K562 (cell line): ENCODE results near the gene SCAMP1. TPM values are rescaled to one million over a fixed set of nuclear protein-coding genes. Genes with fewer than 3 reads are reported as not detected.

Experiments
- ATAC-seq: fragments of 200-7000 bp; cut with Tn5 transposase; 3 replicates; pipeline ENCODE4 v1.9.1; 2020; ENCODE audit warnings: moderate library complexity
- BruUV-seq: library from RNA; stranded (reverse); fragments of 400-500 nt; replicated peaks from 2 replicates; lab custom pipeline; 2021; lab: Mats Ljungman, UMichigan
- CTCF ChIA-PET: fragments of 300-600 bp; formaldehyde crosslinking; extraction: SDS; loops from one replicate; lab custom pipeline; 2021; ENCODE audit warnings: low intra/inter-chr PET ratio; lab: Yijun Ruan, JAX
- POLR2A ChIA-PET: fragments of 300-600, 350-650 bp; sonication (Branson Sonifier 250); formaldehyde crosslinking; extraction: SDS; loops from one replicate; lab custom pipeline; 2021; ENCODE audit warnings: antibody characterized with exemption, inconsistent platforms; lab: Yijun Ruan, JAX
- DNase-seq, 4 experiments: peaks; one replicate each; pipeline versions ENCODE4 v3.0.0 to v3.0.0-alpha.2; 2011 to 2018; ENCODE audit warnings: low spot score in 3 of 4, mixed read lengths in 3 of 4; ENCODE audit errors: extremely low read depth in 1 of 4
- FAIRE-seq: peaks from 2 replicates; lab custom pipeline; 2011; peaks lifted over from hg19 to GRCh38; lab: Jason Lieb, UNC
- H2AFZ ChIP-seq: 2 replicates; pipeline ENCODE4 v1.6.0; 2011; ENCODE audit warnings: low read depth, low read length, control low read depth, inconsistent platforms
- H3K27ac ChIP-seq: fragments of 200-600 bp; 3 replicates; pipeline ENCODE4 v1.8.0; 2011; ENCODE audit warnings: low read depth, mild to moderate bottlenecking, control low read depth, inconsistent platforms, low read length, moderate library complexity, mixed read lengths; ENCODE audit errors: extremely low read depth
- H3K27me3 ChIP-seq, 2 experiments: fragments of 300-600 bp in 1 of 2; 2 replicates in 1 of 2; 3 replicates in 1 of 2; pipeline versions ENCODE4 v1.6.0 to v1.8.0; 2011; ENCODE audit warnings: inconsistent platforms in 2 of 2, low read length in 2 of 2, mild to moderate bottlenecking in 1 of 2, mixed read lengths in 1 of 2, moderate library complexity in 1 of 2; ENCODE audit not compliant: control insufficient read depth in 2 of 2, insufficient read depth in 2 of 2
- H3K36me3 ChIP-seq: fragments of 300-600 bp; 3 replicates; pipeline ENCODE4 v1.8.0; 2011; ENCODE audit warnings: mild to moderate bottlenecking, low read length, inconsistent platforms; ENCODE audit not compliant: control insufficient read depth, insufficient read depth
- H3K4me1 ChIP-seq, 2 experiments: fragments of 200-600 bp in 1 of 2; replicated peaks in 1 of 2; 2 replicates in 1 of 2; 3 replicates in 1 of 2; pipeline versions ENCODE4 v1.5.1 to v1.8.0; 2011; ENCODE audit warnings: inconsistent platforms in 2 of 2, low read length in 2 of 2, mild to moderate bottlenecking in 1 of 2, mixed read lengths in 1 of 2, moderate library complexity in 1 of 2; ENCODE audit not compliant: control insufficient read depth in 2 of 2, insufficient read depth in 2 of 2
- H3K4me2 ChIP-seq: 2 replicates; pipeline ENCODE4 v1.6.1; 2011; ENCODE audit warnings: low read length, control low read depth, inconsistent platforms, mixed read lengths; ENCODE audit not compliant: insufficient read depth
- H3K4me3 ChIP-seq: fragments of 200-600 bp; sonication (generic), shearing (Covaris generic); 2 replicates; pipeline ENCODE4 v1.5.1; 2016; ENCODE audit warnings: control low read depth, inconsistent platforms
- H3K79me2 ChIP-seq: fragments of 200-600 bp; 3 replicates; pipeline ENCODE4 v1.8.0; 2011; ENCODE audit warnings: low read length, inconsistent platforms; ENCODE audit not compliant: control insufficient read depth, insufficient read depth
- H3K9ac ChIP-seq, 2 experiments: 2 replicates each; pipeline versions ENCODE4 v1.6.0 to v1.6.1; 2011; ENCODE audit warnings: low read depth in 2 of 2, low read length in 2 of 2, control low read depth in 1 of 2, inconsistent platforms in 1 of 2, mild to moderate bottlenecking in 1 of 2, mixed read lengths in 1 of 2; ENCODE audit not compliant: insufficient read depth in 1 of 2
- H3K9me1 ChIP-seq: one replicate; pipeline ENCODE4 v1.6.0; 2011; ENCODE audit warnings: inconsistent platforms, mild to moderate bottlenecking, low read length, moderate library complexity; ENCODE audit not compliant: control insufficient read depth, insufficient read depth
- H3K9me3 ChIP-seq: replicated peaks from 2 replicates; pipeline ENCODE4 v1.5.1; 2011; ENCODE audit warnings: low read depth, low read length, inconsistent platforms; ENCODE audit not compliant: control insufficient read depth, insufficient read depth
- H4K20me1 ChIP-seq: replicated peaks from 2 replicates; pipeline ENCODE4 v1.6.1; 2011; ENCODE audit warnings: low read length, inconsistent platforms, mixed read lengths; ENCODE audit not compliant: control insufficient read depth, insufficient read depth
- ETV1 ChIP-seq: fragments of 450-650 bp; conservative IDR thresholded peaks from 2 replicates; pipeline ENCODE4 v1.6.1; 2016; ENCODE audit warnings: missing genetic modification characterization, control low read depth, low read depth, missing compliant biosample characterization
- FOXA1 ChIP-seq: fragments of 450-650 bp; IDR thresholded peaks from 2 replicates; pipeline ENCODE4 v1.6.1; 2016; ENCODE audit warnings: mild to moderate bottlenecking, borderline replicate concordance
- KAT7 ChIP-seq: sonication (generic); formaldehyde crosslinking; IDR thresholded peaks from 2 replicates; pipeline ENCODE4 v1.8.0; 2022; ENCODE audit warnings: missing genetic modification reagents, mild to moderate bottlenecking, borderline replicate concordance
- MAFK ChIP-seq: IDR thresholded peaks from 2 replicates; pipeline ENCODE4 v1.6.1; 2011; ENCODE audit warnings: low read length, improper control_type of control experiment
- MEF2A ChIP-seq: IDR thresholded peaks from 2 replicates; pipeline ENCODE4 v1.6.1; 2011; ENCODE audit warnings: low read depth, mild to moderate bottlenecking, low read length, moderate library complexity; ENCODE audit not compliant: control insufficient read depth
- MTA3 ChIP-seq: fragments of 450-650 bp; formaldehyde crosslinking; IDR thresholded peaks from 2 replicates; pipeline ENCODE4 v1.6.1; 2017; ENCODE audit warnings: mild to moderate bottlenecking, borderline replicate concordance
- NBN ChIP-seq: fragments of 450-650 bp; IDR thresholded peaks from 2 replicates; pipeline ENCODE4 v1.6.1; 2016; ENCODE audit warnings: low read depth, mild to moderate bottlenecking
- NELFE ChIP-seq: IDR thresholded peaks from 2 replicates; pipeline ENCODE4 v1.6.1; 2011; ENCODE audit warnings: mild to moderate bottlenecking; ENCODE audit not compliant: insufficient read depth, insufficient read length
- NFE2L1 ChIP-seq: fragments of 450-650 bp; IDR thresholded peaks from 2 replicates; pipeline ENCODE4 v1.6.1; 2016; ENCODE audit warnings: missing genetic modification characterization, low read depth, mild to moderate bottlenecking, missing compliant biosample characterization, moderate library complexity, borderline replicate concordance
- RBFOX2 ChIP-seq: fragments of 200-400 bp; formaldehyde crosslinking; IDR thresholded peaks from 2 replicates; pipeline ENCODE4 v1.6.1; 2017; ENCODE audit warnings: low read depth, mild to moderate bottlenecking, low read length, moderate library complexity
- ZNF274 ChIP-seq: IDR thresholded peaks from 2 replicates; pipeline ENCODE4 v1.6.1; 2011; ENCODE audit warnings: low read depth, mild to moderate bottlenecking, low read length, moderate library complexity, borderline replicate concordance
- ZNF431 ChIP-seq: sonication (generic); formaldehyde crosslinking; IDR thresholded peaks from 2 replicates; pipeline ENCODE4 v1.8.0; 2022; ENCODE audit warnings: mild to moderate bottlenecking, missing genetic modification reagents
- WGBS: fragments of 100-300 bp; shearing (Covaris generic); methylation state at CpG from one replicate; pipeline ENCODE4 v1.1.6; 2016; ENCODE audit warnings: low coverage, mixed read lengths; ENCODE audit not compliant: insufficient coverage; ENCODE audit errors: missing lambda C conversion rate; 5-methylcytosine and 5-hydroxymethylcytosine counted together
- in situ Hi-C: fragments of 300-500 bp; cut with MboI; formaldehyde crosslinking; loops from 4 replicates; pipeline ENCODE4 v1.15.0; 2018; ENCODE audit warnings: inconsistent platforms, mixed read lengths
- intact Hi-C: fragments of 100-400 bp; cut with micrococcal nuclease; formaldehyde crosslinking; loops from 2 replicates; pipeline ENCODE4 v1.14.2; 2022
- polyA plus RNA-seq, 8 experiments: library from polyadenylated mRNA; depleted of rRNA in 4 of 8; stranded (reverse) in 5 of 8; unstranded in 3 of 8; fragments of >200 nt; fragmentation: Nextera tagmentation in 2 of 8; fragmentation: Illumina TruSeq in 1 of 8; extraction: Ambion mirVana in 2 of 8; extraction: Trizol in 1 of 8; gene quantifications; 2 replicates each; pipeline versions ENCODE4 v1.2.1 to v1.2.3, GENCODE V29; 2011 to 2014; ENCODE audit warnings: inconsistent platforms in 1 of 8, missing spikeins in 1 of 8
- total RNA-seq, 7 experiments: library from RNA; depleted of rRNA in 6 of 7; stranded (reverse); fragments of >200 nt in 6 of 7; fragmentation: Illumina TruSeq in 2 of 7; extraction: Trizol in 2 of 7; gene quantifications; 2 replicates each; pipeline versions ENCODE4 v1.2.1 to v1.2.3, GENCODE V29; 2011 to 2021; ENCODE audit warnings: low replicate concordance in 1 of 7
- TF ChIP-seq, protein P1 (sequence below): sonication (generic); formaldehyde crosslinking; IDR thresholded peaks from 2 replicates; pipeline ENCODE4 v1.8.0; 2023; ENCODE audit warnings: mild to moderate bottlenecking, missing genetic modification reagents
- TF ChIP-seq, protein P2 (sequence below), 3 experiments: fragments of 200-800 bp in 1 of 3; fragments of 250-450 bp in 1 of 3; fragments of 450-650 bp in 1 of 3; sonication (Bioruptor Pico) in 1 of 3; sonication (Bioruptor generic) in 1 of 3; formaldehyde crosslinking in 1 of 3; IDR thresholded peaks; 2 replicates each; pipeline versions ENCODE4 v1.6.1 to v1.8.0; 2016 to 2022; ENCODE audit warnings: mild to moderate bottlenecking in 2 of 3, missing genetic modification characterization in 2 of 3, missing compliant biosample characterization in 1 of 3, moderate library complexity in 1 of 3

The SCAMP1 gene
- total and polyA plus RNA-seq, 9 of the 15 experiments (the other 6 are each of a cell fraction or from before 2014, with no cell fraction given), result 5.4 to 23.9 (median 13.8) TPM

DNA sequence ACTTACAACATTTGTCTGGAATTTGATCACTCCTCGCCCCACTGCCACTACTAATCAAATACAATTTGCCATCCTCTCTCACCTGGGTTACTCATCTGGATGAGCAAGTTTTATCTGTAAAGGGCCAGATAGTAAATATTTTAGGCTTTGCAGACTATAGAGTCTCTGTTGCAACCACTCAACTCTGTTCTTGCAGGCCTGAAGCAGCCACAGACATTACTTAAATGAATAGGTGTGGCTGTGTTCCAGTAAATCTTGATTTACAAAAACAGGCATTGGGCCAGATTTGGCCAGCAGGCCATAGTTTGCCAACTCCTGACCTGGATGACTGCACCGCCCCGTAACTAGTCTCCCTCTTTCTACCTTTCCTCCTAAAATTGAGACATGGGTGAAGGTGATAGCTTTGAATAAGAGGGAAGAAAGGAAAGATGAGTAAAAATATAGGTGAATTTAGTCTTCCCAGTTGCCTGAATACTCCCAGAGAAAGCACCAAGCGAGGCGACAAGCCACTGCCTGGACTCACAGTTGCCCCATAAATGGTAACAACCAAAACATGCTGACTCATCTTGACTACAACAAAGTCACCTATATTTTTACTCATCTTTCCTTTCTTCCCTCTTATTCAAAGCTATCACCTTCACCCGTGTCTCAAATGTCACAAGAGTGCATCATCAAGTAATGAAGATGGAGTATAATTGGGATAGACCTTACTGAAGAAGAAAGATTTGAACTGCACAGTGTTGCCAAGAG lies 32.5 kb upstream of the SCAMP1 start:
- H3K4me1 ChIP-seq, result peaks cover 0 to 11% of the 10 kb centered on the region in 2 experiments; a peak in 3 of 5 replicates
- intact Hi-C loops, result loop anchor here (10.0 kb wide), 1 partner anchor 637 kb away; no protein-coding TSS in a partner anchor
- ChIA-PET CTCF (no interaction called here), POLR2A (no interaction called here)
- in situ Hi-C loops, result no loop called here
- H3K9me1 ChIP-seq, result no peaks in the 10 kb centered on the region
- FAIRE-seq (peak; percentile 86), DNase-seq (no peak), ATAC-seq (peak; percentile 31; the same call in 2 of the 3 replicates)
- no peak overlapping the region for H3K9ac ChIP-seq
- no peak overlapping the region for H3K4me2 ChIP-seq
- no peaks in the 10 kb centered on the region for H4K20me1 ChIP-seq
- H3K27ac ChIP-seq, result peak overlapping the region; percentile 66; the same call in 2 of the 3 replicates
- no peaks in the 10 kb centered on the region for H3K27me3 ChIP-seq
- no peak overlapping the region for H3K4me3 ChIP-seq
- H3K79me2 ChIP-seq, result no peaks in the 10 kb centered on the region
- H3K36me3 ChIP-seq, result no peaks in the 10 kb centered on the region
- peak overlapping the region; percentile 91 for H2AFZ ChIP-seq
- no TSS peak for BruUV-seq
- H3K9me3 ChIP-seq, result no peaks in the 10 kb centered on the region
- WGBS, result 70% methylated on average over 6 of the region's 6 CpGs
- TF ChIP-seq ZNF274 (no peak), MEF2A (no peak), MTA3 (no peak), KAT7 (CRISPR knock-in tag) (no peak), ETV1 (no peak), FOXA1 (no peak), NELFE (no peak), NBN (no peak), ZNF431 (CRISPR knock-in tag) (no peak), MAFK (peak; percentile 62; the same call in 1 of the 2 replicates), RBFOX2 (no peak), NFE2L1 (peak; percentile 80)
- TF ChIP-seq, protein P1, sequence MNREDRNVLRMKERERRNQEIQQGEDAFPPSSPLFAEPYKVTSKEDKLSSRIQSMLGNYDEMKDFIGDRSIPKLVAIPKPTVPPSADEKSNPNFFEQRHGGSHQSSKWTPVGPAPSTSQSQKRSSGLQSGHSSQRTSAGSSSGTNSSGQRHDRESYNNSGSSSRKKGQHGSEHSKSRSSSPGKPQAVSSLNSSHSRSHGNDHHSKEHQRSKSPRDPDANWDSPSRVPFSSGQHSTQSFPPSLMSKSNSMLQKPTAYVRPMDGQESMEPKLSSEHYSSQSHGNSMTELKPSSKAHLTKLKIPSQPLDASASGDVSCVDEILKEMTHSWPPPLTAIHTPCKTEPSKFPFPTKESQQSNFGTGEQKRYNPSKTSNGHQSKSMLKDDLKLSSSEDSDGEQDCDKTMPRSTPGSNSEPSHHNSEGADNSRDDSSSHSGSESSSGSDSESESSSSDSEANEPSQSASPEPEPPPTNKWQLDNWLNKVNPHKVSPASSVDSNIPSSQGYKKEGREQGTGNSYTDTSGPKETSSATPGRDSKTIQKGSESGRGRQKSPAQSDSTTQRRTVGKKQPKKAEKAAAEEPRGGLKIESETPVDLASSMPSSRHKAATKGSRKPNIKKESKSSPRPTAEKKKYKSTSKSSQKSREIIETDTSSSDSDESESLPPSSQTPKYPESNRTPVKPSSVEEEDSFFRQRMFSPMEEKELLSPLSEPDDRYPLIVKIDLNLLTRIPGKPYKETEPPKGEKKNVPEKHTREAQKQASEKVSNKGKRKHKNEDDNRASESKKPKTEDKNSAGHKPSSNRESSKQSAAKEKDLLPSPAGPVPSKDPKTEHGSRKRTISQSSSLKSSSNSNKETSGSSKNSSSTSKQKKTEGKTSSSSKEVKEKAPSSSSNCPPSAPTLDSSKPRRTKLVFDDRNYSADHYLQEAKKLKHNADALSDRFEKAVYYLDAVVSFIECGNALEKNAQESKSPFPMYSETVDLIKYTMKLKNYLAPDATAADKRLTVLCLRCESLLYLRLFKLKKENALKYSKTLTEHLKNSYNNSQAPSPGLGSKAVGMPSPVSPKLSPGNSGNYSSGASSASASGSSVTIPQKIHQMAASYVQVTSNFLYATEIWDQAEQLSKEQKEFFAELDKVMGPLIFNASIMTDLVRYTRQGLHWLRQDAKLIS (CRISPR knock-in tag), result no peak
- TF ChIP-seq, protein P2, sequence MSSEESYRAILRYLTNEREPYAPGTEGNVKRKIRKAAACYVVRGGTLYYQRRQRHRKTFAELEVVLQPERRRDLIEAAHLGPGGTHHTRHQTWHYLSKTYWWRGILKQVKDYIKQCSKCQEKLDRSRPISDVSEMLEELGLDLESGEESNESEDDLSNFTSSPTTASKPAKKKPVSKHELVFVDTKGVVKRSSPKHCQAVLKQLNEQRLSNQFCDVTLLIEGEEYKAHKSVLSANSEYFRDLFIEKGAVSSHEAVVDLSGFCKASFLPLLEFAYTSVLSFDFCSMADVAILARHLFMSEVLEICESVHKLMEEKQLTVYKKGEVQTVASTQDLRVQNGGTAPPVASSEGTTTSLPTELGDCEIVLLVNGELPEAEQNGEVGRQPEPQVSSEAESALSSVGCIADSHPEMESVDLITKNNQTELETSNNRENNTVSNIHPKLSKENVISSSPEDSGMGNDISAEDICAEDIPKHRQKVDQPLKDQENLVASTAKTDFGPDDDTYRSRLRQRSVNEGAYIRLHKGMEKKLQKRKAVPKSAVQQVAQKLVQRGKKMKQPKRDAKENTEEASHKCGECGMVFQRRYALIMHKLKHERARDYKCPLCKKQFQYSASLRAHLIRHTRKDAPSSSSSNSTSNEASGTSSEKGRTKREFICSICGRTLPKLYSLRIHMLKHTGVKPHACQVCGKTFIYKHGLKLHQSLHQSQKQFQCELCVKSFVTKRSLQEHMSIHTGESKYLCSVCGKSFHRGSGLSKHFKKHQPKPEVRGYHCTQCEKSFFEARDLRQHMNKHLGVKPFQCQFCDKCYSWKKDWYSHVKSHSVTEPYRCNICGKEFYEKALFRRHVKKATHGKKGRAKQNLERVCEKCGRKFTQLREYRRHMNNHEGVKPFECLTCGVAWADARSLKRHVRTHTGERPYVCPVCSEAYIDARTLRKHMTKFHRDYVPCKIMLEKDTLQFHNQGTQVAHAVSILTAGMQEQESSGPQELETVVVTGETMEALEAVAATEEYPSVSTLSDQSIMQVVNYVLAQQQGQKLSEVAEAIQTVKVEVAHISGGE (CRISPR knock-in tag; IDR thresholded peaks at IDR 0.05), result no peak
